ENCODE data around the gene PTPRH. TPM values are rescaled to one million over a fixed set of nuclear protein-coding genes. Genes with fewer than 3 reads are reported as not detected.
A peak's percentile ranks its signal among the peaks of the same experiment; 100 is the strongest.
"Not testable (repeated sequence)": the region's sequence is repeated elsewhere in the genome, so short reads cannot be mapped to it uniquely, and the experiment has no call there.

The PTPRH gene
- total RNA-seq, 4 donors from 2014 or later: 0.22 to 1.3 (median 0.52) TPM

DNA sequence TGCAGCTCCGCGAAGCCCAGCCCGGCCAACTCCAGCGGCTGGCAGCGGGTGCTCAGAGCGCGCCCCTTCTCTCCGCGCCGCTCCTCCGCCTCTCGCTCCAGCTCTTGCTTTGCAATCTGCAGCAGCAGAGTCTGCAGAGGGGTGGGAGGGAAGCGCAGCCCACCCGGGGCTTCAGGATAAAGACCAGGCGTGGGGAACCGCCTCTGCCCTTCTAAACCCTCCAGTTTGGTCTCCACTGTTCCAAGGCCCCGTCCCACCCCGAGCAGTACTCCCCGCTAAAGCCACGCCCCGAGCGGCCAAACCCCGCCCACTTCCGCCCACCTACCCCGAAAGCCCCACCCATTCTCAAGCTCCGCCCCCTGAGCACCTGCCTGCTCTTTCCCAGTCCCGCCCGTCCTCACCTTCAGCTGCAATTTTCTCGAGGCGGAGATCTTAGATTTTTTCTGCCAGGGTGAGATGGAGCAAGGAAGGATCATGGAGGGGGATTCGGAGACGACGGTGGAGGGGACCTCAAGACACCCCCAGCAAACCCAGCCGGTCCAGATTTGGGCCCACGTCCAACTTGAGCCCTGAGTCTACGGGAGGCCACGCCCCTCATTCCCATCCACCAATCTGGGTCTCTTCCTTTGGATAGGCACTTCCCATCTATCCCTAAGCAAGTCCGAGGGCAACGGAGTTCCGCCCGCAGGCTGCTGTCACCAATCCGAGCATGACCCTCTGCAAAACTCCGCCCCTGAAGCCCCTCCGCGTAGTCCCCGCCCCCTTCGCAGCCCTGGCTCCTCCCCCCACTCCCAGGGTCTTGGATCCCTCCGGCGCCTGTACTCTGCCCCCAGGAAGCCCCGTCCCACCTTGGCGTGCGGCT, 52.9 kb downstream of the PTPRH start:
- DNase-seq (ENCODE audit: low spot score in 2 of 2): peak in 1 of 2 donors; percentile 88
- intact Hi-C loops (cut with DNase I; ENCODE audit: low total_unique reads): no loop called here
- H3K4me3 ChIP-seq (ENCODE audit: low read depth, poor library complexity, severe bottlenecking): no peak overlapping the region
- 2 to 3% methylated on average over 45 to 52 of the region's 52 CpGs for WGBS, 2 donors
- no peak for TF ChIP-seq CTCF (IDR thresholded peaks at IDR 0.05)
- no peak for TF ChIP-seq POLR2A (IDR thresholded peaks at IDR 0.05)

DNA sequence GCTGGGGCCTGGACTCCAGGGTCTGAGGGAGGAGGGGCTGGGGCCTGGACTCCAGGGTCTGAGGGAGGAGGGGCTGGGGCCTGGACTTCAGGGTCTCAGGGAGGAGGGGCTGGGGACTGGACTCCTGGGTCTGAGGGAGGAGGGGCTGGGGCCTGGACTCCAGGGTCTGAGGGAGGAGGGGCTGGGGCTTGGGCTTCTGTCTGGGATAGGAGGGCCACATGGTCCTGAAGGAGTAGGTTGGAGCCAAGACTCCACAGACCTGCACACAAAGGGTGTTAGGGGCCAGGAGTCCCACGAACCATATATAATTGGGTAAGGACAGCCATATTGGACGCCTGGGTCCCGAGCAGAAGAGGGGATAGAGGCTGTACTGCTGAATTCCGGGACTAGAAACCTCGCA, 53.5 kb downstream of the PTPRH start:
- H3K4me3 ChIP-seq (ENCODE audit: low read depth, poor library complexity, severe bottlenecking); intact Hi-C loops (cut with DNase I; ENCODE audit: low total_unique reads); DNase-seq (ENCODE audit: low spot score in 2 of 2): not testable (repeated sequence)
- WGBS, 2 donors: 3 to 5% methylated on average over 5 of the region's 5 CpGs

DNA sequence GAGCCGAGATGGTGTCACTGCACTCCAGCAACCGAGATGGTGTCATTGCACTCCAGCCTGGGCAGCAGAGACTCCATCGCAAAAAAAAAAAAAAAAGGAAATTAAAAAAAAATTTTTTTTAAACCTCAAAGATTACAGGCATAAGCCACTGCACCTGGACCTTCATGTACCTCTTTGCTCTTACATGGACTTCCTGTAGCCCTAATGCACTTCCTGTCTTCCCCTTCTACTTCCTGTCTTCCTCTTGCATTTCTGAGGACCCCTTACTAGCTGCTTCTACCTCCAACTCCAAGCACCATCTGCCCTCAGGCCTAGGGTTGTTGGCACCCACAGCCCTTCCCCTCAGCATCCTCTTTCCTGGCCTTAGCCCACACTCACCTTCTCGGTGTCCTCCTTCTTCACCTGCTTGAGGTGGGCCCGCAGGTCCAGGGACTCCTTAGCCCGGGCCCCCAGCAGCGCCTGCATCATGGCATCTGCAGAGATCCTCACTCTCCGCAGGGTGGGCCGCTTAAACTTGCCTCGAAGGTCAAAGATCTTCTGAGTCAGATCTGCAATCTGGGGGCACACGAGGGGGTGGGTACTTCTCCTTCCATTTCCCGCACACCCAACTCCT, 55.5 kb downstream of the PTPRH start:
- no peak overlapping the region for H3K4me3 ChIP-seq (ENCODE audit: low read depth, poor library complexity, severe bottlenecking)
- DNase-seq (ENCODE audit: low spot score in 2 of 2): no peak
- TF ChIP-seq POLR2A (IDR thresholded peaks at IDR 0.05) (no peak), CTCF (IDR thresholded peaks at IDR 0.05) (no peak)
- intact Hi-C loops (cut with DNase I; ENCODE audit: low total_unique reads): no loop called here
- WGBS, 2 donors: 85 to 88% methylated on average over 12 of the region's 12 CpGs

DNA sequence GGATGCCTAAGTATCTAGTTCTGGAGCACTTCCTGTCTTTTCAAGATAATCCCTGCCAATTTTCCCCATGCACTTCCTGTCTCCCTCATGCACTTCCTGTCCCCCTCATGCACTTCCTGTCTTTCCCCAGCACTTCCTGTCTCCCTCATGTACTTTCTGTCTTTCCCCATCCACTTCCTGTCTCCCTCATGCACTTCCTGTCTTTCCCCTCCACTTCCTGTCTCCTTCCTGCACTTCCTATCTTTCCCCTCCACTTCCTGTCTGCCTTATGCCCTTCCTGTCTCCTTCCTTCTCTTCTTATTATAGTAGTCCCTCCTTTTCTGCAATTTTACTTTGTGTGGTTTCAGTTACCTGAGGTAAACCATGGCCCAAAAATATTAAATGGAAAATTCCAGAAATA, 57.3 kb downstream of the PTPRH start:
- TF ChIP-seq POLR2A (IDR thresholded peaks at IDR 0.05): no peak
- no peak for TF ChIP-seq CTCF (IDR thresholded peaks at IDR 0.05)
- intact Hi-C loops (cut with DNase I; ENCODE audit: low total_unique reads): no loop called here
- no peak for DNase-seq (ENCODE audit: low spot score in 2 of 2)
- H3K4me3 ChIP-seq (ENCODE audit: low read depth, poor library complexity, severe bottlenecking): no peak overlapping the region

GRCh38 chr19:55149078-55150003, 60.0 kb downstream of the PTPRH start, which contains the start of gene TNNT1:
Gene TNNT1 (minus strand): TSS chr19:55149206. CDS start chr19:55147157, 2,049 bp downstream.
- no peak within 1 kb of the TSS for H3K4me3 ChIP-seq (ENCODE audit: low read depth, poor library complexity, severe bottlenecking)
- no peak for TF ChIP-seq POLR2A (IDR thresholded peaks at IDR 0.05)
- no peak for TF ChIP-seq CTCF (IDR thresholded peaks at IDR 0.05)
- intact Hi-C loops (cut with DNase I; ENCODE audit: low total_unique reads): loop anchor here (10.0 kb wide), 1 partner anchor 345 kb away; no protein-coding TSS in a partner anchor
- DNase-seq (ENCODE audit: low spot score in 2 of 2): no peak
- 10 to 12% methylated on average over 17 to 18 of the region's 18 CpGs for WGBS, 2 donors

Data from lower leg skin (tissue), 4 donors.